HEK293 (cell line): ENCODE data around the gene BIRC3.

Source experiments
- CTCF ChIP-seq: fragments of 450-650 bp; formaldehyde crosslinking; IDR thresholded peaks from 2 replicates; pipeline ENCODE4 v1.5.1; 2016; ENCODE audit warnings: missing biosample characterization, missing genetic modification characterization
- FEZF1 ChIP-seq: fragments of 450-650 bp; formaldehyde crosslinking; IDR thresholded peaks from 2 replicates; pipeline ENCODE4 v1.5.1; 2016; ENCODE audit warnings: missing biosample characterization, missing genetic modification characterization
- HOXA7 ChIP-seq: sonication (generic); formaldehyde crosslinking; IDR thresholded peaks from 2 replicates; pipeline ENCODE4 v1.8.1; 2022; ENCODE audit warnings: missing genetic modification reagents, borderline replicate concordance
- KLF1 ChIP-seq: fragments of 450-650 bp; formaldehyde crosslinking; IDR thresholded peaks from 2 replicates; pipeline ENCODE4 v1.5.1; 2016; ENCODE audit warnings: missing biosample characterization, missing genetic modification characterization
- KLF17 ChIP-seq: fragments of 450-650 bp; formaldehyde crosslinking; IDR thresholded peaks from 2 replicates; pipeline ENCODE4 v1.5.1; 2016; ENCODE audit warnings: missing biosample characterization, missing genetic modification characterization
- KLF8 ChIP-seq: fragments of 450-650 bp; formaldehyde crosslinking; IDR thresholded peaks from 2 replicates; pipeline ENCODE4 v1.5.1; 2016; ENCODE audit warnings: missing biosample characterization, missing genetic modification characterization
- KLF9 ChIP-seq: fragments of 450-650 bp; formaldehyde crosslinking; IDR thresholded peaks from 2 replicates; pipeline ENCODE4 v1.5.1; 2016; ENCODE audit warnings: missing biosample characterization, missing genetic modification characterization, low read depth
- OSR2 ChIP-seq: fragments of 450-650 bp; formaldehyde crosslinking; IDR thresholded peaks from 2 replicates; pipeline ENCODE4 v1.5.1; 2016; ENCODE audit warnings: missing biosample characterization, missing genetic modification characterization
- WT1 ChIP-seq: fragments of 450-650 bp; formaldehyde crosslinking; IDR thresholded peaks from 2 replicates; pipeline ENCODE4 v1.5.1; 2016; ENCODE audit warnings: missing biosample characterization, missing genetic modification characterization
- ZIC2 ChIP-seq: fragments of 450-650 bp; formaldehyde crosslinking; IDR thresholded peaks from 2 replicates; pipeline ENCODE4 v1.5.1; 2016; ENCODE audit warnings: missing biosample characterization, missing genetic modification characterization
- ZNF114 ChIP-seq: fragments of 450-650 bp; formaldehyde crosslinking; IDR thresholded peaks from 2 replicates; pipeline ENCODE4 v1.5.0; 2017; ENCODE audit warnings: missing biosample characterization, missing genetic modification characterization
- ZNF132 ChIP-seq: fragments of 450-650 bp; formaldehyde crosslinking; IDR thresholded peaks from 2 replicates; pipeline ENCODE4 v1.5.1; 2017; ENCODE audit warnings: missing biosample characterization, missing genetic modification characterization, borderline replicate concordance
- ZNF140 ChIP-seq: fragments of 450-650 bp; formaldehyde crosslinking; IDR thresholded peaks from 2 replicates; pipeline ENCODE4 v1.5.1; 2016; ENCODE audit warnings: missing biosample characterization, missing genetic modification characterization
- ZNF211 ChIP-seq: fragments of 450-650 bp; formaldehyde crosslinking; IDR thresholded peaks from 2 replicates; pipeline ENCODE4 v1.5.1; 2016; ENCODE audit warnings: low read depth, missing biosample characterization, missing genetic modification characterization
- ZNF221 ChIP-seq: fragments of 450-650 bp; formaldehyde crosslinking; IDR thresholded peaks from 2 replicates; pipeline ENCODE4 v1.5.1; 2017; ENCODE audit warnings: missing biosample characterization, missing genetic modification characterization, borderline replicate concordance
- ZNF24 ChIP-seq: fragments of 450-650 bp; formaldehyde crosslinking; IDR thresholded peaks from 2 replicates; pipeline ENCODE4 v1.5.1; 2016; ENCODE audit warnings: missing biosample characterization, missing genetic modification characterization
- ZNF248 ChIP-seq: fragments of 450-650 bp; formaldehyde crosslinking; IDR thresholded peaks from 2 replicates; pipeline ENCODE4 v1.5.1; 2017; ENCODE audit warnings: missing biosample characterization, missing genetic modification characterization
- ZNF26 ChIP-seq: fragments of 450-650 bp; formaldehyde crosslinking; IDR thresholded peaks from 2 replicates; pipeline ENCODE4 v1.5.1; 2016; ENCODE audit warnings: missing biosample characterization, missing genetic modification characterization
- ZNF266 ChIP-seq: fragments of 450-650 bp; formaldehyde crosslinking; IDR thresholded peaks from 2 replicates; pipeline ENCODE4 v1.5.1; 2016; ENCODE audit warnings: missing biosample characterization, missing genetic modification characterization, low read depth
- ZNF302 ChIP-seq: fragments of 450-650 bp; formaldehyde crosslinking; IDR thresholded peaks from 2 replicates; pipeline ENCODE4 v1.5.1; 2016; ENCODE audit warnings: missing biosample characterization, missing genetic modification characterization, low read depth
- ZNF37A ChIP-seq: fragments of 450-650 bp; IDR thresholded peaks from 2 replicates; pipeline ENCODE4 v1.5.1; 2018; ENCODE audit warnings: missing biosample characterization, missing genetic modification characterization
- ZNF501 ChIP-seq: fragments of 450-650 bp; formaldehyde crosslinking; IDR thresholded peaks from 2 replicates; pipeline ENCODE4 v1.5.1; 2016; ENCODE audit warnings: missing biosample characterization, missing genetic modification characterization
- ZNF521 ChIP-seq: fragments of 450-650 bp; formaldehyde crosslinking; IDR thresholded peaks from 2 replicates; pipeline ENCODE4 v1.5.1; 2017; ENCODE audit warnings: missing biosample characterization, mild to moderate bottlenecking, missing genetic modification characterization
- ZNF544 ChIP-seq: fragments of 450-650 bp; formaldehyde crosslinking; IDR thresholded peaks from 2 replicates; pipeline ENCODE4 v1.5.0; 2017; ENCODE audit warnings: missing biosample characterization, missing genetic modification characterization
- ZNF626 ChIP-seq: fragments of 450-650 bp; sonication (Bioruptor Pico); formaldehyde crosslinking; IDR thresholded peaks from 2 replicates; pipeline ENCODE4 v1.5.1; 2018; ENCODE audit warnings: missing biosample characterization, missing genetic modification characterization, inconsistent platforms
- ZNF629 ChIP-seq: fragments of 450-650 bp; formaldehyde crosslinking; IDR thresholded peaks from 2 replicates; pipeline ENCODE4 v1.5.1; 2017; ENCODE audit warnings: missing biosample characterization, missing genetic modification characterization
- ZNF639 ChIP-seq: fragments of 450-650 bp; formaldehyde crosslinking; IDR thresholded peaks from 2 replicates; pipeline ENCODE4 v1.5.1; 2016; ENCODE audit warnings: missing biosample characterization, missing genetic modification characterization
- ZNF792 ChIP-seq: fragments of 450-650 bp; formaldehyde crosslinking; IDR thresholded peaks from 2 replicates; pipeline ENCODE4 v1.5.1; 2016; ENCODE audit warnings: missing biosample characterization, missing genetic modification characterization
- ZNF830 ChIP-seq: fragments of 450-650 bp; IDR thresholded peaks from 2 replicates; pipeline ENCODE4 v1.5.0; 2018; ENCODE audit warnings: missing biosample characterization, missing genetic modification characterization, low read depth, mild to moderate bottlenecking, moderate library complexity
- ZNF837 ChIP-seq: fragments of 450-650 bp; formaldehyde crosslinking; IDR thresholded peaks from 2 replicates; pipeline ENCODE4 v1.5.1; 2016; ENCODE audit warnings: missing biosample characterization, missing genetic modification characterization
- ZSCAN4 ChIP-seq: fragments of 450-650 bp; formaldehyde crosslinking; IDR thresholded peaks from 2 replicates; pipeline ENCODE4 v1.5.1; 2017; ENCODE audit warnings: missing biosample characterization, missing genetic modification characterization

BIRC3 gene

GRCh38 chr11:102268083-102268984 is 49.0 kb upstream of the BIRC3 start (continued):
- TF ChIP-seq ZNF211 (tag by site-specific recombination) (no peak), KLF9 (peak; percentile 40; the same call in 1 of the 2 replicates), KLF8 (peak; percentile 21; the same call in 1 of the 2 replicates), ZNF26 (tag by site-specific recombination) (no peak), WT1 (tag by site-specific recombination) (no peak), ZNF266 (tag by site-specific recombination) (no peak), ZNF501 (tag by site-specific recombination) (no peak), ZNF132 (no peak), CTCF (tag by site-specific recombination) (no peak; the same call in 1 of the 2 replicates), HOXA7 (no peak), ZIC2 (tag by site-specific recombination) (no peak), ZSCAN4 (no peak), OSR2 (tag by site-specific recombination) (no peak), ZNF837 (tag by site-specific recombination) (no peak), ZNF544 (tag by site-specific recombination) (no peak), ZNF626 (tag by site-specific recombination) (no peak), ZNF221 (tag by site-specific recombination) (no peak), ZNF140 (tag by site-specific recombination) (no peak), ZNF114 (tag by site-specific recombination) (no peak), KLF1 (tag by site-specific recombination) (peak; percentile 29; the same call in 1 of the 2 replicates), KLF17 (tag by site-specific recombination) (no peak), ZNF302 (tag by site-specific recombination) (no peak), ZNF830 (tag by site-specific recombination) (no peak), FEZF1 (no peak), ZNF629 (tag by site-specific recombination) (no peak), ZNF792 (tag by site-specific recombination) (no peak), ZNF639 (no peak), ZNF24 (no peak), ZNF37A (tag by site-specific recombination) (no peak), ZNF521 (tag by site-specific recombination) (no peak), ZNF248 (no peak)
